ENCODE data around the gene YIF1A. TPM values are rescaled to one million over a fixed set of nuclear protein-coding genes. Genes with fewer than 3 reads are reported as not detected.

The YIF1A gene
- polyA plus RNA-seq, 1 donor from 2014 or later: 51.2 TPM

DNA sequence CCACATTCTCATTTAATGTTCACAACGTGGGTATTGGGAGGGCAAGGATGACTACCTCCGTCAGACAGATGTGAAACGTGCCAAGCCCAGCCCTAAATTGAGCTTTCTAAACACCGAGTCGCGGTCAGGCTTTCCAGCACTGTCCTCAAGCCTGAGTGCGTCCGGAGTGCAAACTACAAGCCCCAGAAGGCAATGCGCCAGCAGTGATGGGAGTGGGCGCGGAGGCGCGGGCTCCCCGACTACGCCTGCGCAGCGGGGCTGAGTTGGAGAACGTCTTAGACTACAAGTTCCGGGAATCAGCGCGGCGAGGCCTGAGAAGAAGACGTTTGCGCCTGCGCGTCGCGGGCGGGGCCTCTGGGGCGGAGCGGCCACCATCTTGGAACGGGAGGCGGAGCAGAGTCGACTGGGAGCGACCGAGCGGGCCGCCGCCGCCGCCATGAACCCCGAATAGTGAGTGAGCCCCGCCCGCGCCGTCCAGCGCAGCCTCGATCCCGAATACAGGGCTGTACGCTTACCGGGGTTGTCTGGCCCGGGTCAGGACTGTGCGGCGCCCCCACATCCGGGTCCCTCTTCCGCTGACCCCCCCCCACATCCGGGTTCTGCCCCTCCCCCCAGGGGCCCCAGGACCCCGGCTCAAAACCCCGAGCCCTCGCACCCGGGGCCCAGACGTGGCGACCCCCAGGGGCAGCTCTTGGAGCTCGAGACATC, 20.5 kb downstream of the YIF1A start, which contains the start of gene RAB1B:
RAB1B (plus strand) TSS at position 396 of the 708 bp plus-strand sequence; CDS start at position 437, 41 bp downstream.
- peak within 1 kb of the TSS; percentile 90 for H3K4me2 ChIP-seq (ENCODE audit: low read length)
- no peaks in the 10 kb centered on the region for H3K9me2 ChIP-seq (ENCODE audit: insufficient read depth, low read length)
- no peaks in the 10 kb centered on the region for H3K27me3 ChIP-seq (ENCODE audit: insufficient read depth, low read depth, low read length)
- H3K4me3 ChIP-seq (ENCODE audit: low read length): peak within 1 kb of the TSS; percentile 92
- H3K9me3 ChIP-seq (ENCODE audit: low read length): no peaks in the 10 kb centered on the region
- TF ChIP-seq, protein P1, sequence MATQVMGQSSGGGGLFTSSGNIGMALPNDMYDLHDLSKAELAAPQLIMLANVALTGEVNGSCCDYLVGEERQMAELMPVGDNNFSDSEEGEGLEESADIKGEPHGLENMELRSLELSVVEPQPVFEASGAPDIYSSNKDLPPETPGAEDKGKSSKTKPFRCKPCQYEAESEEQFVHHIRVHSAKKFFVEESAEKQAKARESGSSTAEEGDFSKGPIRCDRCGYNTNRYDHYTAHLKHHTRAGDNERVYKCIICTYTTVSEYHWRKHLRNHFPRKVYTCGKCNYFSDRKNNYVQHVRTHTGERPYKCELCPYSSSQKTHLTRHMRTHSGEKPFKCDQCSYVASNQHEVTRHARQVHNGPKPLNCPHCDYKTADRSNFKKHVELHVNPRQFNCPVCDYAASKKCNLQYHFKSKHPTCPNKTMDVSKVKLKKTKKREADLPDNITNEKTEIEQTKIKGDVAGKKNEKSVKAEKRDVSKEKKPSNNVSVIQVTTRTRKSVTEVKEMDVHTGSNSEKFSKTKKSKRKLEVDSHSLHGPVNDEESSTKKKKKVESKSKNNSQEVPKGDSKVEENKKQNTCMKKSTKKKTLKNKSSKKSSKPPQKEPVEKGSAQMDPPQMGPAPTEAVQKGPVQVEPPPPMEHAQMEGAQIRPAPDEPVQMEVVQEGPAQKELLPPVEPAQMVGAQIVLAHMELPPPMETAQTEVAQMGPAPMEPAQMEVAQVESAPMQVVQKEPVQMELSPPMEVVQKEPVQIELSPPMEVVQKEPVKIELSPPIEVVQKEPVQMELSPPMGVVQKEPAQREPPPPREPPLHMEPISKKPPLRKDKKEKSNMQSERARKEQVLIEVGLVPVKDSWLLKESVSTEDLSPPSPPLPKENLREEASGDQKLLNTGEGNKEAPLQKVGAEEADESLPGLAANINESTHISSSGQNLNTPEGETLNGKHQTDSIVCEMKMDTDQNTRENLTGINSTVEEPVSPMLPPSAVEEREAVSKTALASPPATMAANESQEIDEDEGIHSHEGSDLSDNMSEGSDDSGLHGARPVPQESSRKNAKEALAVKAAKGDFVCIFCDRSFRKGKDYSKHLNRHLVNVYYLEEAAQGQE (IDR thresholded peaks at IDR 0.05; ENCODE audit: borderline replicate concordance): no peak
- no peak for TF ChIP-seq TAF1 (IDR thresholded peaks at IDR 0.05; ENCODE audit: low read depth)
- TF ChIP-seq MXI1 (conservative IDR thresholded peaks at IDR 0.05; ENCODE audit: poor library complexity, severe bottlenecking): peak; percentile 8
- TF ChIP-seq EZH2 (IDR thresholded peaks at IDR 0.05; ENCODE audit: borderline replicate concordance, insufficient read depth, low read length, poor library complexity, severe bottlenecking): no peak
- TF ChIP-seq POLR2AphosphoS5 (IDR thresholded peaks at IDR 0.05): peak; percentile 84
- TF ChIP-seq, protein P2, sequence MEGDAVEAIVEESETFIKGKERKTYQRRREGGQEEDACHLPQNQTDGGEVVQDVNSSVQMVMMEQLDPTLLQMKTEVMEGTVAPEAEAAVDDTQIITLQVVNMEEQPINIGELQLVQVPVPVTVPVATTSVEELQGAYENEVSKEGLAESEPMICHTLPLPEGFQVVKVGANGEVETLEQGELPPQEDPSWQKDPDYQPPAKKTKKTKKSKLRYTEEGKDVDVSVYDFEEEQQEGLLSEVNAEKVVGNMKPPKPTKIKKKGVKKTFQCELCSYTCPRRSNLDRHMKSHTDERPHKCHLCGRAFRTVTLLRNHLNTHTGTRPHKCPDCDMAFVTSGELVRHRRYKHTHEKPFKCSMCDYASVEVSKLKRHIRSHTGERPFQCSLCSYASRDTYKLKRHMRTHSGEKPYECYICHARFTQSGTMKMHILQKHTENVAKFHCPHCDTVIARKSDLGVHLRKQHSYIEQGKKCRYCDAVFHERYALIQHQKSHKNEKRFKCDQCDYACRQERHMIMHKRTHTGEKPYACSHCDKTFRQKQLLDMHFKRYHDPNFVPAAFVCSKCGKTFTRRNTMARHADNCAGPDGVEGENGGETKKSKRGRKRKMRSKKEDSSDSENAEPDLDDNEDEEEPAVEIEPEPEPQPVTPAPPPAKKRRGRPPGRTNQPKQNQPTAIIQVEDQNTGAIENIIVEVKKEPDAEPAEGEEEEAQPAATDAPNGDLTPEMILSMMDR (IDR thresholded peaks at IDR 0.05; ENCODE audit: poor library complexity, severe bottlenecking): no peak
- TF ChIP-seq EP300 (conservative IDR thresholded peaks at IDR 0.05; ENCODE audit: poor library complexity, severe bottlenecking): no peak
- no peak for TF ChIP-seq SMC3 (conservative IDR thresholded peaks at IDR 0.05; ENCODE audit: poor library complexity)
- TF ChIP-seq RAD21 (conservative IDR thresholded peaks at IDR 0.05): no peak
- peak within 1 kb of the TSS; percentile 92 for H3K27ac ChIP-seq (ENCODE audit: low read length)
- H4K20me1 ChIP-seq (ENCODE audit: insufficient read depth): no peaks in the 10 kb centered on the region
- H3F3A ChIP-seq (ENCODE audit: insufficient read depth, low read length, poor library complexity, severe bottlenecking): no peaks in the 10 kb centered on the region
- H2AFZ ChIP-seq (ENCODE audit: low read depth, low read length): peak within 1 kb of the TSS; percentile 60
- H3K36me3 ChIP-seq (ENCODE audit: insufficient read depth, low read length): no peaks in the 10 kb centered on the region
- peaks cover 20% of the 10 kb centered on the region for H3K79me2 ChIP-seq (replicated peaks; ENCODE audit: insufficient read depth, low read length)
- peak within 1 kb of the TSS; percentile 96 for H3K9ac ChIP-seq (ENCODE audit: low read length)

DNA sequence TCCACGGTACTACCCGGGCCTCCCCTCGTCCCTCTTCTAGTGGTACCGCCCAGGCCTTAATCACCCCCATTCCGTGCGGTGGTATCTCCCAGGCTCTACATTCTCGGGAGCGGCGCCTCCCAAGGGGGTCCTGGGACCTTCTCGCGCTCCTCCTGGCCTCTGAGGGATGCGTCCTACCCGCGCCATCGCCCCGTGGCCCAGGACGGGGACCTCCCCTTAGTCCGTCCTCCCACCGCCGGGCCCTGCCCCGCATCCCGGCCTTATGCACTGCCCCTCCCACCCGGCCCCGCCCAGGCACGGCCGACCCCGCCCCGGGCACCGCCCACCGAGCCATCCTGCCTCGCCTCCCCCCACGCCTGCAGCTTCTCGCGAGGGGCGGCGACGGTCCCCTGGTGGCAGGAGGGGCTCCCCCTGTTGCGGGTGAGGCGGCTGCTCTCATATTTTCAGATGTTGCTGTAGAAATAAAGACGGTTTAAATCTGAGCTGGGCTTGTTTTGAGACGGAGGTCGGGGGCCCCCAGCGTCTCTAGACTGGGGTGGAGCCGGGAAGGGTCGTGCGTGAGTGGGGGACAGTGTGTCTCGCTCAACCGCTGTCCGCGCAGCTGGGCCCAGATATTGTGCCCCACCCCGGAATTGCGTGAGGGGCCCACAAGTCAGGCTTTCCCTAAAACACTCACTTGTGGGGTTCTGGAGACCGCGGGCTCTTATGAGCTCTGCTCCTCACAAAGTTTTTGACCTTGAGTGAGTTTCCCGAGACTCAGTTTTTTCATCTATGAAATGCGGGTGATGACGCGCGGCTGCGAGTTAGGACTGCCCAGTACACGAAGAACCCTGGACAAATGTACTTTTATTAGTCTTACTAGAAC, 21.3 kb downstream of the YIF1A start:
- no peaks in the 10 kb centered on the region for H4K20me1 ChIP-seq (ENCODE audit: insufficient read depth)
- H3K79me2 ChIP-seq (replicated peaks; ENCODE audit: insufficient read depth, low read length): peaks cover 20% of the 10 kb centered on the region
- H3K9me2 ChIP-seq (ENCODE audit: insufficient read depth, low read length): no peaks in the 10 kb centered on the region
- no peaks in the 10 kb centered on the region for H3F3A ChIP-seq (ENCODE audit: insufficient read depth, low read length, poor library complexity, severe bottlenecking)
- H3K27ac ChIP-seq (ENCODE audit: low read length): peak overlapping the region; percentile 92
- H3K27me3 ChIP-seq (ENCODE audit: insufficient read depth, low read depth, low read length): no peaks in the 10 kb centered on the region
- peak overlapping the region; percentile 92 for H3K4me3 ChIP-seq (ENCODE audit: low read length)
- TF ChIP-seq, protein P2 (IDR thresholded peaks at IDR 0.05; ENCODE audit: poor library complexity, severe bottlenecking): no peak
- TF ChIP-seq EZH2 (IDR thresholded peaks at IDR 0.05; ENCODE audit: borderline replicate concordance, insufficient read depth, low read length, poor library complexity, severe bottlenecking) (no peak), MXI1 (conservative IDR thresholded peaks at IDR 0.05; ENCODE audit: poor library complexity, severe bottlenecking) (no peak), EP300 (conservative IDR thresholded peaks at IDR 0.05; ENCODE audit: poor library complexity, severe bottlenecking) (no peak), SMC3 (conservative IDR thresholded peaks at IDR 0.05; ENCODE audit: poor library complexity) (no peak), POLR2AphosphoS5 (IDR thresholded peaks at IDR 0.05) (no peak), RAD21 (conservative IDR thresholded peaks at IDR 0.05) (no peak), TAF1 (IDR thresholded peaks at IDR 0.05; ENCODE audit: low read depth) (no peak)
- TF ChIP-seq, protein P1 (IDR thresholded peaks at IDR 0.05; ENCODE audit: borderline replicate concordance): no peak
- no peaks in the 10 kb centered on the region for H3K36me3 ChIP-seq (ENCODE audit: insufficient read depth, low read length)
- H3K4me2 ChIP-seq (ENCODE audit: low read length): peak overlapping the region; percentile 40
- H3K9ac ChIP-seq (ENCODE audit: low read length): peak overlapping the region; percentile 57
- no peak overlapping the region for H2AFZ ChIP-seq (ENCODE audit: low read depth, low read length)
- H3K9me3 ChIP-seq (ENCODE audit: low read length): no peaks in the 10 kb centered on the region

All from neural cell (in vitro differentiated cells).